Suprapubic skin (tissue), 4 donors: ENCODE measurements around the gene ADCY3.

Experiments used
- POLR2A ChIP-seq, 2 donors: fragments of 450-650 bp; IDR thresholded peaks; one replicate each; pipeline ENCODE4 v1.6.1; 2017; ENCODE audit warnings: antibody characterized with exemption in 2 of 2, mild to moderate bottlenecking in 2 of 2, moderate library complexity in 2 of 2
- POLR2AphosphoS5 ChIP-seq, 3 donors: sonication (generic); formaldehyde crosslinking; IDR thresholded peaks; one replicate each; pipeline ENCODE4 v1.6.1; 2017; ENCODE audit warnings: antibody characterized with exemption in 3 of 3
- TF ChIP-seq, protein P1 (sequence below), 2 donors: fragments of 200-600 bp in 1 of 2; fragments of 450-650 bp in 1 of 2; sonication (generic) in 1 of 2; IDR thresholded peaks; one replicate each; pipeline ENCODE4 v1.5.1; 2016 to 2019; ENCODE audit warnings: antibody characterized with exemption in 2 of 2, mild to moderate bottlenecking in 1 of 2, moderate library complexity in 1 of 2

DNA sequence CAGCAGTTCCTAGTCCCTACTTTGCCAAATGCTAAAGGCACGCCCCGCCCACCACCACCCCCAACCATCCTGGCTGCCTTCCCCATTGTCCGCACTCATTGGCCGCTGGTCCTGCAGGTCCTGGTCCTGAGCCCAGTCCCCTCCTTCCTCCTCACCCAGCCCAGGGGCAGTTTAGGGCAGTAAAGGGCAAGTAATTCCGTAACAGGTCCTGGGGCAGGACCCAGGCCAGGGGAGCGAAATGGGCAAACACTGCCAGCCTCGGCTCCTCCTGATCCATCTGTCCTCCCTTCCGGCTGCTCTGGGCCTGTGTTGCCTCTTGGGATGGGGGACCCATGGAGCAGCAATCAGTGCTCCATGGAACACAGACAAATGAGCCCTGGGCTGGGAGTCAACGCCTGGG lies 6.1 kb downstream of the ADCY3 start:
- TF ChIP-seq POLR2AphosphoS5 (IDR thresholded peaks at IDR 0.05) (no peak), POLR2A (IDR thresholded peaks at IDR 0.05) (no peak)
- TF ChIP-seq, protein P1, sequence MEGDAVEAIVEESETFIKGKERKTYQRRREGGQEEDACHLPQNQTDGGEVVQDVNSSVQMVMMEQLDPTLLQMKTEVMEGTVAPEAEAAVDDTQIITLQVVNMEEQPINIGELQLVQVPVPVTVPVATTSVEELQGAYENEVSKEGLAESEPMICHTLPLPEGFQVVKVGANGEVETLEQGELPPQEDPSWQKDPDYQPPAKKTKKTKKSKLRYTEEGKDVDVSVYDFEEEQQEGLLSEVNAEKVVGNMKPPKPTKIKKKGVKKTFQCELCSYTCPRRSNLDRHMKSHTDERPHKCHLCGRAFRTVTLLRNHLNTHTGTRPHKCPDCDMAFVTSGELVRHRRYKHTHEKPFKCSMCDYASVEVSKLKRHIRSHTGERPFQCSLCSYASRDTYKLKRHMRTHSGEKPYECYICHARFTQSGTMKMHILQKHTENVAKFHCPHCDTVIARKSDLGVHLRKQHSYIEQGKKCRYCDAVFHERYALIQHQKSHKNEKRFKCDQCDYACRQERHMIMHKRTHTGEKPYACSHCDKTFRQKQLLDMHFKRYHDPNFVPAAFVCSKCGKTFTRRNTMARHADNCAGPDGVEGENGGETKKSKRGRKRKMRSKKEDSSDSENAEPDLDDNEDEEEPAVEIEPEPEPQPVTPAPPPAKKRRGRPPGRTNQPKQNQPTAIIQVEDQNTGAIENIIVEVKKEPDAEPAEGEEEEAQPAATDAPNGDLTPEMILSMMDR (IDR thresholded peaks at IDR 0.05): no peak
